Keratinocyte (primary cell): Measurements from ENCODE around the gene ELOVL7. TPM values are rescaled to one million over a fixed set of nuclear protein-coding genes. Genes with fewer than 3 reads are reported as not detected.

Source experiments
- DNase-seq: peaks from one replicate; pipeline ENCODE4 v3.0.0-alpha.2; 2011; ENCODE audit warnings: low read depth, missing footprints, low spot score
- FAIRE-seq: peaks from 2 replicates; lab custom pipeline; 2011; peaks lifted over from hg19 to GRCh38; lab: Jason Lieb, UNC
- H2AFZ ChIP-seq: 2 replicates; pipeline ENCODE4 v1.6.0; 2012; ENCODE audit warnings: low read length, control low read depth, inconsistent platforms; ENCODE audit not compliant: control insufficient read depth
- H3K27ac ChIP-seq: 2 replicates; pipeline ENCODE4 v1.5.1; 2011; ENCODE audit warnings: low read length; ENCODE audit not compliant: control insufficient read depth, insufficient read depth
- H3K27me3 ChIP-seq: 3 replicates; pipeline ENCODE4 v1.6.0; 2011; ENCODE audit warnings: low read length; ENCODE audit not compliant: control insufficient read depth, insufficient read depth; ENCODE audit errors: extremely low read depth
- H3K36me3 ChIP-seq, 2 experiments: 2 replicates in 1 of 2; 3 replicates in 1 of 2; pipeline ENCODE4 v1.5.1; 2011; ENCODE audit warnings: low read length in 2 of 2, mild to moderate bottlenecking in 1 of 2; ENCODE audit not compliant: control insufficient read depth in 2 of 2, insufficient read depth in 2 of 2; ENCODE audit errors: extremely low read depth in 1 of 2
- H3K4me1 ChIP-seq: 3 replicates; pipeline ENCODE4 v1.5.1; 2011; ENCODE audit warnings: low read length; ENCODE audit not compliant: control insufficient read depth, insufficient read depth; ENCODE audit errors: extremely low read depth
- H3K4me2 ChIP-seq: 3 replicates; pipeline ENCODE4 v1.6.0; 2011; ENCODE audit warnings: low read depth, low read length; ENCODE audit not compliant: control insufficient read depth, insufficient read depth; ENCODE audit errors: extremely low read depth
- H3K4me3 ChIP-seq, 3 experiments: fragments of 200-600 bp in 1 of 3; sonication (generic) in 1 of 3; 2 replicates in 2 of 3; 3 replicates in 1 of 3; pipeline ENCODE4 v1.5.1; 2011 to 2016; ENCODE audit warnings: low read length in 3 of 3, mild to moderate bottlenecking in 3 of 3, control low read depth in 2 of 3, inconsistent platforms in 1 of 3, low read depth in 1 of 3, mixed read lengths in 1 of 3, mixed run types in 1 of 3, moderate library complexity in 1 of 3; ENCODE audit not compliant: control insufficient read depth in 2 of 3, insufficient read depth in 2 of 3; ENCODE audit errors: extremely low read depth in 1 of 3
- H3K79me2 ChIP-seq: 2 replicates; pipeline ENCODE4 v1.6.0; 2012; ENCODE audit warnings: low read length; ENCODE audit not compliant: control insufficient read depth, insufficient read depth
- H3K9ac ChIP-seq: 3 replicates; pipeline ENCODE4 v1.6.0; 2011; ENCODE audit warnings: low read length; ENCODE audit not compliant: control insufficient read depth, insufficient read depth; ENCODE audit errors: extremely low read depth
- H3K9me1 ChIP-seq: 3 replicates; pipeline ENCODE4 v1.6.0; 2011; ENCODE audit warnings: low read length; ENCODE audit not compliant: control insufficient read depth, insufficient read depth; ENCODE audit errors: extremely low read depth
- H3K9me3 ChIP-seq: 2 replicates; pipeline ENCODE4 v1.5.1; 2012; ENCODE audit warnings: low read depth, low read length; ENCODE audit not compliant: control insufficient read depth
- H4K20me1 ChIP-seq: 3 replicates; pipeline ENCODE4 v1.6.0; 2011; ENCODE audit warnings: low read length; ENCODE audit not compliant: control insufficient read depth, insufficient read depth; ENCODE audit errors: extremely low read depth
- CTCF ChIP-seq, 3 experiments: IDR thresholded peaks in 1 of 3; conservative IDR thresholded peaks in 1 of 3; optimal IDR thresholded peaks in 1 of 3; 2 replicates in 2 of 3; 3 replicates in 1 of 3; pipeline versions ENCODE3 to v1.5.1; 2011; ENCODE audit warnings: low read length in 3 of 3, mild to moderate bottlenecking in 3 of 3, moderate library complexity in 2 of 3, control low read depth in 1 of 3, inconsistent platforms in 1 of 3; ENCODE audit not compliant: insufficient read depth in 2 of 3; ENCODE audit errors: extremely low read depth in 1 of 3
- EZH2 ChIP-seq: IDR thresholded peaks from one replicate; pipeline ENCODE4 v1.6.1; 2012; ENCODE audit warnings: inconsistent platforms, mild to moderate bottlenecking, low read length, moderate library complexity
- dilution Hi-C: fragments of 300-500 bp; cut with MboI; formaldehyde crosslinking; loops from one replicate; pipeline ENCODE4 v1.7.0; 2020; ENCODE audit warnings: low sequenced_read_pairs; ENCODE audit not compliant: extremely low pct_ligation_motif_present
- polyA plus RNA-seq, 5 experiments: library from polyadenylated mRNA; depleted of rRNA in 3 of 5; stranded (reverse) in 3 of 5; stranded (forward) in 1 of 5; unstranded in 1 of 5; fragments of >200 nt; gene quantifications; 1 replicate in 1 of 5; 2 replicates in 3 of 5; 3 replicates in 1 of 5; pipeline versions ENCODE4 v1.2.1 to v1.2.3, GENCODE V29; 2011 to 2012; ENCODE audit warnings: missing spikeins in 2 of 5, low read depth in 1 of 5, low replicate concordance in 1 of 5

ELOVL7 gene
- polyA plus RNA-seq, 1 donor (not counting 4 experiments of a cell fraction or from before 2014, with no cell fraction given): 12.0 TPM

GRCh38 chr5:60827201-60827600 lies 16.9 kb downstream of the ELOVL7 start:
- no peaks in the 10 kb centered on the region for H3K9me3 ChIP-seq
- no peak overlapping the region for H2AFZ ChIP-seq
- H3K4me2 ChIP-seq: no peak overlapping the region
- no peaks in the 10 kb centered on the region for H3K4me1 ChIP-seq
- no peak overlapping the region for H3K9ac ChIP-seq
- H3K4me3 ChIP-seq: no peak overlapping the region
- DNase-seq (no peak), FAIRE-seq (no peak)
- no peaks in the 10 kb centered on the region for H3K36me3 ChIP-seq
- H3K27ac ChIP-seq: no peak overlapping the region
- H3K27me3 ChIP-seq: no peaks in the 10 kb centered on the region
- no peak for TF ChIP-seq EZH2
- no peaks in the 10 kb centered on the region for H4K20me1 ChIP-seq
- H3K79me2 ChIP-seq: no peaks in the 10 kb centered on the region
- dilution Hi-C loops: no loop called here
- H3K9me1 ChIP-seq: no peaks in the 10 kb centered on the region

- H3K9ac ChIP-seq: no peak overlapping the region
- no peaks in the 10 kb centered on the region for H3K9me1 ChIP-seq
- TF ChIP-seq EZH2 (no peak), CTCF (optimal IDR thresholded peaks at IDR 0.05 in 1 of 3, IDR thresholded peaks at IDR 0.05 in 1 of 3, conservative IDR thresholded peaks at IDR 0.05 in 1 of 3; ENCODE audit: extremely low read depth in 1 of 3, insufficient read depth in 2 of 3, low read length in 3 of 3) (no peak)
- H3K79me2 ChIP-seq: no peaks in the 10 kb centered on the region
- no peaks in the 10 kb centered on the region for H3K36me3 ChIP-seq
- H2AFZ ChIP-seq: no peak overlapping the region
- DNase-seq (no peak), FAIRE-seq (no peak)
- H3K27me3 ChIP-seq: no peaks in the 10 kb centered on the region
- H3K4me2 ChIP-seq: no peak overlapping the region
- dilution Hi-C loops: no loop called here
- no peaks in the 10 kb centered on the region for H3K9me3 ChIP-seq
- H4K20me1 ChIP-seq: no peaks in the 10 kb centered on the region
- no peak overlapping the region for H3K27ac ChIP-seq
- no peak overlapping the region for H3K4me3 ChIP-seq
- H3K4me1 ChIP-seq: no peaks in the 10 kb centered on the region
Observed at GRCh38 chr5:60826653-60827052, 17.4 kb downstream of the ELOVL7 start.

- Histone ChIP-seq H3K27ac (no peak overlapping the region), H3K27me3 (no peaks in the 10 kb centered on the region), H3K4me3 (no peak overlapping the region), H3K36me3 (peaks cover 0 to 3% of the 10 kb centered on the region in 2 experiments), H3K9me3 (no peaks in the 10 kb centered on the region), H4K20me1 (no peaks in the 10 kb centered on the region), H3K9me1 (no peaks in the 10 kb centered on the region), H2AFZ (no peak overlapping the region), H3K9ac (no peak overlapping the region), H3K79me2 (no peaks in the 10 kb centered on the region), H3K4me2 (no peak overlapping the region), H3K4me1 (no peaks in the 10 kb centered on the region)
- dilution Hi-C loops: no loop called here
- DNase-seq (no peak), FAIRE-seq (no peak)
- TF ChIP-seq EZH2 (no peak), CTCF (optimal IDR thresholded peaks at IDR 0.05 in 1 of 3, IDR thresholded peaks at IDR 0.05 in 1 of 3, conservative IDR thresholded peaks at IDR 0.05 in 1 of 3; ENCODE audit: extremely low read depth in 1 of 3, insufficient read depth in 2 of 3, low read length in 3 of 3) (no peak)
Observed at GRCh38 chr5:60823574-60823973, 20.5 kb downstream of the ELOVL7 start.
